ENCODE data around the gene FBP2. TPM values are rescaled to one million over a fixed set of nuclear protein-coding genes. Genes with fewer than 3 reads are reported as not detected.

Gene FBP2
- total RNA-seq, 1 experiment from 2014 or later = not detected

DNA sequence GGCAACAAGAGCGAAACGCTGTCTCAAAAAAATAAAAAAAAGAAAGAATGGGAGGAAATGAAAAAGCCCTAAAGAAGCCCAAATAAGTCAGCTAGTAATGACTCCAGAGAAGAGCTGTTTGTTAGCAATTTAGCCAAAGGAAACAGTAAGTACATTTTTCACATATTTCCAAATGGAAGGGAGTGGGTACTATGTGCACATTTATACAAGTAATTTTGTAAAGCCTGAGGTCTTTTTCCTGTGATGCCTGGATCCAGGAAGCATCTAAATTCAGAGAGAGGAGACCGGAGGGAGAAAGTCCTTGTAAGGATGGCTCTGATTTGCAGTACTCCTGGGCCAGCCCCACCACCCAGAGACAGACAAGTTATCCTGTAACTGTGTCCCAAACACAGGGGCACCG is 31.0 kb upstream of the FBP2 start:
- H3K27me3 Mint-ChIP-seq (ENCODE audit: insufficient read depth, unreplicated experiment) = no peaks in the 10 kb centered on the region
- CTCF ChIA-PET = no interaction called here
- no peaks in the 10 kb centered on the region for H3K36me3 Mint-ChIP-seq (ENCODE audit: insufficient read depth, unreplicated experiment)
- TF ChIP-seq, protein P1, sequence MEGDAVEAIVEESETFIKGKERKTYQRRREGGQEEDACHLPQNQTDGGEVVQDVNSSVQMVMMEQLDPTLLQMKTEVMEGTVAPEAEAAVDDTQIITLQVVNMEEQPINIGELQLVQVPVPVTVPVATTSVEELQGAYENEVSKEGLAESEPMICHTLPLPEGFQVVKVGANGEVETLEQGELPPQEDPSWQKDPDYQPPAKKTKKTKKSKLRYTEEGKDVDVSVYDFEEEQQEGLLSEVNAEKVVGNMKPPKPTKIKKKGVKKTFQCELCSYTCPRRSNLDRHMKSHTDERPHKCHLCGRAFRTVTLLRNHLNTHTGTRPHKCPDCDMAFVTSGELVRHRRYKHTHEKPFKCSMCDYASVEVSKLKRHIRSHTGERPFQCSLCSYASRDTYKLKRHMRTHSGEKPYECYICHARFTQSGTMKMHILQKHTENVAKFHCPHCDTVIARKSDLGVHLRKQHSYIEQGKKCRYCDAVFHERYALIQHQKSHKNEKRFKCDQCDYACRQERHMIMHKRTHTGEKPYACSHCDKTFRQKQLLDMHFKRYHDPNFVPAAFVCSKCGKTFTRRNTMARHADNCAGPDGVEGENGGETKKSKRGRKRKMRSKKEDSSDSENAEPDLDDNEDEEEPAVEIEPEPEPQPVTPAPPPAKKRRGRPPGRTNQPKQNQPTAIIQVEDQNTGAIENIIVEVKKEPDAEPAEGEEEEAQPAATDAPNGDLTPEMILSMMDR (IDR thresholded peaks at IDR 0.05; ENCODE audit: unreplicated experiment) = no peak
- no TSS peak for BruUV-seq (replicated peaks)
- no peaks in the 10 kb centered on the region for H3K4me1 Mint-ChIP-seq (ENCODE audit: insufficient read depth, unreplicated experiment)
- no peak for DNase-seq (ENCODE audit: unreplicated experiment)
- POLR2A ChIA-PET = no interaction called here
- no peaks in the 10 kb centered on the region for H3K9me3 Mint-ChIP-seq (ENCODE audit: unreplicated experiment)
- H3K27ac Mint-ChIP-seq (ENCODE audit: low read depth, unreplicated experiment) = no peak overlapping the region
- intact Hi-C loops (cut with micrococcal nuclease) = no loop called here
- no peak overlapping the region for H3K4me3 Mint-ChIP-seq (ENCODE audit: unreplicated experiment)

DNA sequence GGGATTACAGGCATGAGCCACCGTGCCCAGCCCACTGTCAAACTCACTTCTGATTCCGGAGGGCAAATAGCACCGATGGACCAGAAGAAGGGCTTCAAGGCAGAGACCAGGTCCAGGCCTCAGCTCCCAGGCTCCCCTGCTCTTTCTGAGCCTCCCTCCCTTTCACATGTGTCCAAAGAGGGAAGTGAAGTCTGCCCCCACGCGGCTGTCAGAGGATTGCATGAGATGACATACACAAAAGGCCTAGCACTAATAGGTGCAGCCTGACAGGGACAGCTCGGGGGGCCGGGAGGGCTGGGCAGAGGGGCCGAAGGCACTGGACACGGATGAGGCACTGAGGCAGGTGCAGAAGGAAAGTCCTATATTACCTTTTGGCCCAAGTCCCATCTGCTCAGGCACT is 29.6 kb upstream of the FBP2 start:
- H3K4me1 Mint-ChIP-seq (ENCODE audit: insufficient read depth, unreplicated experiment) = no peaks in the 10 kb centered on the region
- BruUV-seq (replicated peaks) = no TSS peak

DNA sequence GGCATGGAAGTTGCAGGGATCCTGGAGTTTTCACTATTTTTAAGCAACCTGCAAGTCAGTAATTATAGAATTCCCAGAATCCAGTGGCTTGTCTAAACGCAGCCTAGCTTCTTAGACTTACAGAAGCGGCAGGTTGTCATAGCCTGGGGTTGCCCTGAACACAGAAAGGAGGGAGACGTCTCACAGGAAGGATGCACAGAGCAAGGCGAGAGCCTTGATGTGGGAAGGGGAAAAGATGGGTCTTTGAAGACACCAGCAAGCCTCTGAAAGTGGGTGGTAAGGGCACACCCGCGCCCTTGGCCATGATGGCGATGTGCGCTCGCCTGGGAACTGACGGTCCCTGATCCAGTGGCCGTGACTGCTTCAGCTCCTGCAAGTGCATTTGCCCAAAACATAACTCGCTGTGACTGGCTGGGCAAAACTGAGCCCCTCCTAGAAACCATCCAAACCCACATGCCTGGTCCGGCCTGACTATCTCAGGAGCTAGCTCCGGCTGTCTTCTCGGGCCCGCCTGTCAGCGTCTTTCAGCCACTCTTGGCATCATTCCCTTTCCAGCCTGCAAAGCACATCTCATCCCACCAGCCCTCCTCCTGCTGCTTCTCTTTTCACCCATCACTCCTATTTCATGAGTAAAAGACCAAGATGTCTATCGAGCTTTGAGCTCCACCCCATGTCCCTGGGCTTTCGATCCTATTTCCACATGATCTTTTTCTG is 28.6 kb upstream of the FBP2 start:
- Mint-ChIP-seq H3K27me3 (ENCODE audit: insufficient read depth, unreplicated experiment) (no peaks in the 10 kb centered on the region), H3K9me3 (ENCODE audit: unreplicated experiment) (no peaks in the 10 kb centered on the region), H3K27ac (ENCODE audit: low read depth, unreplicated experiment) (no peak overlapping the region), H3K36me3 (ENCODE audit: insufficient read depth, unreplicated experiment) (no peaks in the 10 kb centered on the region), H3K4me3 (ENCODE audit: unreplicated experiment) (no peak overlapping the region), H3K4me1 (ENCODE audit: insufficient read depth, unreplicated experiment) (no peaks in the 10 kb centered on the region)
- BruUV-seq (replicated peaks) = no TSS peak
- TF ChIP-seq, protein P1 (IDR thresholded peaks at IDR 0.05; ENCODE audit: unreplicated experiment) = no peak
- DNase-seq (ENCODE audit: unreplicated experiment) = no peak
- ChIA-PET POLR2A (no interaction called here), CTCF (interaction anchor here (0.6 kb wide), 2 partner anchors 1233 to 1657 kb away, joined by 3 to 4 read pairs; no protein-coding TSS in a partner anchor)
- intact Hi-C loops (cut with micrococcal nuclease) = no loop called here

More for the DNA sequence above, 29.6 kb upstream of the FBP2 start:
- Mint-ChIP-seq H3K36me3 (ENCODE audit: insufficient read depth, unreplicated experiment) (no peaks in the 10 kb centered on the region), H3K27ac (ENCODE audit: low read depth, unreplicated experiment) (no peak overlapping the region), H3K9me3 (ENCODE audit: unreplicated experiment) (no peaks in the 10 kb centered on the region), H3K27me3 (ENCODE audit: insufficient read depth, unreplicated experiment) (no peaks in the 10 kb centered on the region), H3K4me3 (ENCODE audit: unreplicated experiment) (no peak overlapping the region)
- intact Hi-C loops (cut with micrococcal nuclease) = no loop called here
- TF ChIP-seq, protein P1 (IDR thresholded peaks at IDR 0.05; ENCODE audit: unreplicated experiment) = no peak
- peak; percentile 31 for DNase-seq (ENCODE audit: unreplicated experiment)
- POLR2A ChIA-PET = no interaction called here
- CTCF ChIA-PET = interaction anchor here (0.7 kb wide), 1 partner anchor 508 kb away, joined by 3 read pairs; no protein-coding TSS in a partner anchor

DNA sequence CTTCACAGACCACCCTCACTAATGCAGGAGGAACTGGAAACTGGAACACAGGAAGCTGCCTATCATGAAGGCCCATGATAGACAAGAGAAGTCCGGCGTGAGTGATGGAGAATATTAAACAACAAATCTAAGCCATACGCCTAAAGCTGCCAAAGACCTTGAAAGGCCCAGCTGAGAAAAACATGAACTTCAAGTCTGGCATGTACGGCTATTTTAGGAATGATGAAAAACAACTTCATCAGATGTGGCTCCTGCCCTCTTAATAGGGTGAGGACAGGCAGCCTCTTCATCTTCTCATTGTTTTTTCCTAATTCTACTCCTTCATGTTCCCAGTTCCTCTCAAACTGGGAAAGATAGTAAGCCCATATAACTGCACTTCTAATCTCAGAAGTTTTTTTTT is 25.4 kb upstream of the FBP2 start:
- CTCF ChIA-PET = no interaction called here
- no peaks in the 10 kb centered on the region for H3K27me3 Mint-ChIP-seq (ENCODE audit: insufficient read depth, unreplicated experiment)

More for the DNA sequence above, 25.4 kb upstream of the FBP2 start:
- Mint-ChIP-seq H3K4me1 (ENCODE audit: insufficient read depth, unreplicated experiment) (no peaks in the 10 kb centered on the region), H3K9me3 (ENCODE audit: unreplicated experiment) (no peaks in the 10 kb centered on the region), H3K36me3 (ENCODE audit: insufficient read depth, unreplicated experiment) (no peaks in the 10 kb centered on the region), H3K4me3 (ENCODE audit: unreplicated experiment) (no peak overlapping the region), H3K27ac (ENCODE audit: low read depth, unreplicated experiment) (no peak overlapping the region)
- intact Hi-C loops (cut with micrococcal nuclease) = no loop called here
- no peak for DNase-seq (ENCODE audit: unreplicated experiment)
- TF ChIP-seq, protein P1 (IDR thresholded peaks at IDR 0.05; ENCODE audit: unreplicated experiment) = no peak
- no TSS peak for BruUV-seq (replicated peaks)
- POLR2A ChIA-PET = no interaction called here

All from MCF 10A (cell line).